Measurements from ENCODE around the gene GPX8.

GPX8 gene

DNA sequence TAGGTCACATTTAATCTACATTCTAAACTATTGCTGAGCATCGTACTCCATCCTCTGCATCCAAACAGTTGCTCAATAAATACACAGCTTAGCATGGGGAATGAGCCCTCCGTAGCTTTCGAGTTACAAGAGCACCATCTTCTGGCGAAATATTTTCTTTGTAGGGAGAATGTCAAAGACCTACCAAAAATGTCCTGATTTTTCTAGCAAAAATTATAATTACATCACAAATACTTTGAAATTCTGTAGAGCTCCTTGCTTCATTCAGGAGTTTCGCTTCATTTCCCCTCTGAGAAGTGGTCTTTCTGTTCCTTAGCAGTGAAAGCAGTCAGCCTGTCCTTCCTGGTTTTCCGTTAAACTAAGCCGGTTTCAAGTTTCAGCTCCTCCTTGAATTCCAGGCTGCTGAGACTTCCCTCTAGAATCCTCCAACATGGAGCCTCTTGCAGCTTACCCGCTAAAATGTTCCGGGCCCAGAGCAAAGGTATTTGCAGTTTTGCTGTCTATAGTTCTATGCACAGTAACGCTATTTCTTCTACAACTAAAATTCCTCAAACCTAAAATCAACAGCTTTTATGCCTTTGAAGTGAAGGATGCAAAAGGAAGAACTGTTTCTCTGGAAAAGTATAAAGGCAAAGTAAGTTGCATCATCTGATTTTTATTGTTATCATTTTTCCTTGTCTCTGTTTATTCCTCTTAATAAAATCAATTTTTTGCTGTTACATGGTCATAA, at the start of gene GPX8:
TSS of gene GPX8 (plus strand) at position 409 of the 730 bp plus-strand sequence. CDS start at position 431, 22 bp downstream.
- no peaks in the 10 kb centered on the region for H3K9me3 ChIP-seq
- no peak within 1 kb of the TSS for H3K27ac ChIP-seq
- H3K36me3 ChIP-seq, result no peaks in the 10 kb centered on the region
- peaks cover 76% of the 10 kb centered on the region for H3K27me3 ChIP-seq
- TF ChIP-seq, protein P1, sequence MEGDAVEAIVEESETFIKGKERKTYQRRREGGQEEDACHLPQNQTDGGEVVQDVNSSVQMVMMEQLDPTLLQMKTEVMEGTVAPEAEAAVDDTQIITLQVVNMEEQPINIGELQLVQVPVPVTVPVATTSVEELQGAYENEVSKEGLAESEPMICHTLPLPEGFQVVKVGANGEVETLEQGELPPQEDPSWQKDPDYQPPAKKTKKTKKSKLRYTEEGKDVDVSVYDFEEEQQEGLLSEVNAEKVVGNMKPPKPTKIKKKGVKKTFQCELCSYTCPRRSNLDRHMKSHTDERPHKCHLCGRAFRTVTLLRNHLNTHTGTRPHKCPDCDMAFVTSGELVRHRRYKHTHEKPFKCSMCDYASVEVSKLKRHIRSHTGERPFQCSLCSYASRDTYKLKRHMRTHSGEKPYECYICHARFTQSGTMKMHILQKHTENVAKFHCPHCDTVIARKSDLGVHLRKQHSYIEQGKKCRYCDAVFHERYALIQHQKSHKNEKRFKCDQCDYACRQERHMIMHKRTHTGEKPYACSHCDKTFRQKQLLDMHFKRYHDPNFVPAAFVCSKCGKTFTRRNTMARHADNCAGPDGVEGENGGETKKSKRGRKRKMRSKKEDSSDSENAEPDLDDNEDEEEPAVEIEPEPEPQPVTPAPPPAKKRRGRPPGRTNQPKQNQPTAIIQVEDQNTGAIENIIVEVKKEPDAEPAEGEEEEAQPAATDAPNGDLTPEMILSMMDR (IDR thresholded peaks at IDR 0.05), result no peak
- no peaks in the 10 kb centered on the region for H3K4me1 ChIP-seq (ENCODE audit: control insufficient read depth in 1 of 2, insufficient read depth in 1 of 2, low read depth in 1 of 2, low read length in 1 of 2)
- H3K4me3 ChIP-seq (ENCODE audit: low read depth in 1 of 2, low read length in 1 of 2), result no peak within 1 kb of the TSS

GRCh38 chr5:55110217-55110616, 49.8 kb upstream of the GPX8 start:
- Histone ChIP-seq H3K9me3 (no peaks in the 10 kb centered on the region), H3K4me1 (ENCODE audit: control insufficient read depth in 1 of 2, insufficient read depth in 1 of 2, low read depth in 1 of 2, low read length in 1 of 2) (no peaks in the 10 kb centered on the region), H3K27ac (no peak overlapping the region), H3K4me3 (ENCODE audit: low read depth in 1 of 2, low read length in 1 of 2) (no peak overlapping the region), H3K27me3 (peaks cover 18% of the 10 kb centered on the region), H3K36me3 (no peaks in the 10 kb centered on the region)
- TF ChIP-seq, protein P1 (IDR thresholded peaks at IDR 0.05), result no peak

DNA sequence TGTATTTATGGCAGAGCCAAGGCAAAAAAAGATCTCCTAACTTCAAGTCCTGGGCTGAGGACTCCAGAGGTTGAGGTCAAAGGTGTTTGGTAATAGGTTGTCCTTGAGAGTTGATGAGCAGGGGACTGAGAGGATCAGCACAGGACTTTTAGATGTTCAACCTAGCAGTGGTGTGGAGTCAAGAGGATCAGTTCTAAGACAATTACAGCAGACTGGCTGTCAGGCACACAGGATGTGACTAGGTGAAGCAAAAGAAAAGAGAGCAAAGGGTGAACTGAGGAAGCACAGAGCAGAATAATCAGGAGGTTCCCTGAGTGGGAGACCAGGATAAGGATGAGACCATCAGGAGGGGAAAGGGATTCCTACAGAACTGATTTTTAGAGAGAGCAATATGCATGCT, 46.6 kb upstream of the GPX8 start:
- Histone ChIP-seq H3K27ac (no peak overlapping the region), H3K9me3 (no peaks in the 10 kb centered on the region), H3K4me1 (ENCODE audit: control insufficient read depth in 1 of 2, insufficient read depth in 1 of 2, low read depth in 1 of 2, low read length in 1 of 2) (no peaks in the 10 kb centered on the region), H3K27me3 (peaks cover 18% of the 10 kb centered on the region), H3K4me3 (ENCODE audit: low read depth in 1 of 2, low read length in 1 of 2) (no peak overlapping the region), H3K36me3 (no peaks in the 10 kb centered on the region)
- TF ChIP-seq, protein P1 (IDR thresholded peaks at IDR 0.05), result no peak

GRCh38 chr5:55114061-55114460, 45.9 kb upstream of the GPX8 start:
- Histone ChIP-seq H3K36me3 (no peaks in the 10 kb centered on the region), H3K4me3 (ENCODE audit: low read depth in 1 of 2, low read length in 1 of 2) (no peak overlapping the region), H3K4me1 (ENCODE audit: control insufficient read depth in 1 of 2, insufficient read depth in 1 of 2, low read depth in 1 of 2, low read length in 1 of 2) (no peaks in the 10 kb centered on the region), H3K9me3 (no peaks in the 10 kb centered on the region), H3K27ac (no peak overlapping the region), H3K27me3 (peaks cover 18% of the 10 kb centered on the region)
- TF ChIP-seq, protein P1 (IDR thresholded peaks at IDR 0.05), result no peak

DNA sequence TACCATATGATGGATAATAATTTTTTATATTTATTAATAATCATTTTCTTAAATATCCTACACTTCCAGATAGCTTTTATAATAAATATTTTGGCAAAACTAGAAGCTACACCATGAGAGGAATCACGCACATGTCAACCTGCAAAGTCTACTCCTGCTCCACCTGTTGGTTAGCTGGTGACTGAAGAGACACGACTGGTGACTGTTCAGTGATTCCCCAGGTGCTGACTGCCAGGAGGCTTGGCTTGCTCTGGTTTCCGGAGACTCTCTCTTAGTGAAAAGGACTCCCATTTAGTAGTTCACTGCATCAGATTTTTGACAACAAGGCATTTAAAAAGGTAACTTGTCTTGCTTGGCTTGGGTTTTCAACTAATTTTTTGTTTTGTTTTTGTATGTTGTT, 36.6 kb upstream of the GPX8 start:
- no peak overlapping the region for H3K4me3 ChIP-seq (ENCODE audit: low read depth in 1 of 2, low read length in 1 of 2)
- H3K27ac ChIP-seq, result no peak overlapping the region
- H3K9me3 ChIP-seq, result no peaks in the 10 kb centered on the region
- no peaks in the 10 kb centered on the region for H3K36me3 ChIP-seq
- TF ChIP-seq, protein P1 (IDR thresholded peaks at IDR 0.05), result no peak
- no peaks in the 10 kb centered on the region for H3K4me1 ChIP-seq (ENCODE audit: control insufficient read depth in 1 of 2, insufficient read depth in 1 of 2, low read depth in 1 of 2, low read length in 1 of 2)
- H3K27me3 ChIP-seq, result no peaks in the 10 kb centered on the region

Data from neutrophil (primary cell).